ENCODE results near the gene ZFYVE9.

ZFYVE9 gene

DNA sequence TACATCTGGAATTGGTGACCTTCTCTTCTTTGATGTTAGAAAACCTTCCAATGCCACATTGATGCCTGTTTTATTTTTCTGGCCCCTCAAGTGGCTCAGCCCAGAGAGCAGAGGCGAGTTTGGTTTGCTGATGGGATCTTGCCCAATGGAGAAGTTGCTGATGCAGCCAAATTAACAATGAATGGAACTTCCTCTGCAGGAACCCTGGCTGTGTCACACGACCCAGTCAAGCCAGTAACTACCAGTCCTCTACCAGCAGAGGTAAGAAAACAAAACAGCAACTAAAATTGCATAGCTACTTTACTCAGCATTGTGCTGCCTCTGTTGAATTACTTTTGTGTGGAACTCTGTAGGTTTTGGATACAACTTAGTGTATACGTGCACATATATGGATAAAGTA lies 126.5 kb downstream of the ZFYVE9 start:
- ChIA-PET POLR2A (interaction anchor here (0.6 kb wide), 2 partner anchors 11 to 448 kb away, joined by 4 to 8 read pairs; no protein-coding TSS in a partner anchor), CTCF (no interaction called here)
- TF ChIP-seq KLF9 (tag by site-specific recombination; IDR thresholded peaks at IDR 0.05; ENCODE audit: low read depth) (no peak), HOXD13 (CRISPR knock-in tag; IDR thresholded peaks at IDR 0.05; ENCODE audit: borderline replicate concordance) (no peak), OVOL3 (tag by site-specific recombination; IDR thresholded peaks at IDR 0.05) (no peak)

DNA sequence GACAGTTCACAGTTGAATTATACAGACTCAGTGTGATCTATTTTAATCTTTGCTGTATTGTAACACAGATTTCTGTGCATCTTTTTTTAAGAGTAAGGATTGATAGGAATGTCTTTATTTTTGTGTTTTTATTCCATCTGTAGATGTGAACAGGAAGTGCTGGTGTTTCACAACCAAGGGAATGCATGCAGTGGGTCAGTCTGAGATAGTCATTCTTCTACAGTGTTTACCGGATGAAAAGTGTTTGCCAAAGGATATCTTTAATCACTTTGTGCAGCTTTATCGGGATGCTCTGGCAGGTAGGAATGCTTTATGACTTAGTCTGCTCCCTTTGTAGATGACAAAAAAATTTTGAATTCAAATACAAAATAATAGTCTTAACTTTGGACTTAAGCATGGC lies 139.6 kb downstream of the ZFYVE9 start:
- POLR2A ChIA-PET, result no interaction called here
- Histone ChIP-seq H3K9me3 (ENCODE audit: control insufficient read depth, insufficient read depth, low read depth, low read length) (no peaks in the 10 kb centered on the region), H3K4me1 (ENCODE audit: control insufficient read depth, insufficient read depth, low read length) (no peaks in the 10 kb centered on the region), H3K4me3 (ENCODE audit: low read depth, low read length) (no peak overlapping the region), H3K36me3 (ENCODE audit: control insufficient read depth in 2 of 2, insufficient read depth in 1 of 2, low read length in 2 of 2) (peaks cover 3 to 7% of the 10 kb centered on the region in 2 experiments; a peak in 1 of 3 replicates), H3K27ac (ENCODE audit: extremely low read depth, low read depth, low read length) (no peak overlapping the region)
- CTCF ChIA-PET, result interaction anchor here (0.7 to 1.0 kb wide), 2 partner anchors 14 to 30 kb away, joined by 3 read pairs; no protein-coding TSS in a partner anchor
- TF ChIP-seq GLI2 (tag by site-specific recombination; IDR thresholded peaks at IDR 0.05; ENCODE audit: borderline replicate concordance, low read depth) (no peak), ZNF610 (tag by site-specific recombination; IDR thresholded peaks at IDR 0.05; ENCODE audit: borderline replicate concordance) (no peak), ZNF121 (tag by site-specific recombination; IDR thresholded peaks at IDR 0.05) (no peak), ZNF747 (tag by site-specific recombination; IDR thresholded peaks at IDR 0.05) (no peak), TCF7L2 (IDR thresholded peaks at IDR 0.05; ENCODE audit: borderline replicate concordance, low read depth, low read length) (no peak), ZNF707 (tag by site-specific recombination; IDR thresholded peaks at IDR 0.05) (no peak), ZNF24 (tag by site-specific recombination; IDR thresholded peaks at IDR 0.05) (no peak)
- TF ChIP-seq, protein P1, sequence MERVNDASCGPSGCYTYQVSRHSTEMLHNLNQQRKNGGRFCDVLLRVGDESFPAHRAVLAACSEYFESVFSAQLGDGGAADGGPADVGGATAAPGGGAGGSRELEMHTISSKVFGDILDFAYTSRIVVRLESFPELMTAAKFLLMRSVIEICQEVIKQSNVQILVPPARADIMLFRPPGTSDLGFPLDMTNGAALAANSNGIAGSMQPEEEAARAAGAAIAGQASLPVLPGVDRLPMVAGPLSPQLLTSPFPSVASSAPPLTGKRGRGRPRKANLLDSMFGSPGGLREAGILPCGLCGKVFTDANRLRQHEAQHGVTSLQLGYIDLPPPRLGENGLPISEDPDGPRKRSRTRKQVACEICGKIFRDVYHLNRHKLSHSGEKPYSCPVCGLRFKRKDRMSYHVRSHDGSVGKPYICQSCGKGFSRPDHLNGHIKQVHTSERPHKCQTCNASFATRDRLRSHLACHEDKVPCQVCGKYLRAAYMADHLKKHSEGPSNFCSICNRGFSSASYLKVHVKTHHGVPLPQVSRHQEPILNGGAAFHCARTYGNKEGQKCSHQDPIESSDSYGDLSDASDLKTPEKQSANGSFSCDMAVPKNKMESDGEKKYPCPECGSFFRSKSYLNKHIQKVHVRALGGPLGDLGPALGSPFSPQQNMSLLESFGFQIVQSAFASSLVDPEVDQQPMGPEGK (tag by site-specific recombination; IDR thresholded peaks at IDR 0.05), result no peak
- TF ChIP-seq, protein P2, sequence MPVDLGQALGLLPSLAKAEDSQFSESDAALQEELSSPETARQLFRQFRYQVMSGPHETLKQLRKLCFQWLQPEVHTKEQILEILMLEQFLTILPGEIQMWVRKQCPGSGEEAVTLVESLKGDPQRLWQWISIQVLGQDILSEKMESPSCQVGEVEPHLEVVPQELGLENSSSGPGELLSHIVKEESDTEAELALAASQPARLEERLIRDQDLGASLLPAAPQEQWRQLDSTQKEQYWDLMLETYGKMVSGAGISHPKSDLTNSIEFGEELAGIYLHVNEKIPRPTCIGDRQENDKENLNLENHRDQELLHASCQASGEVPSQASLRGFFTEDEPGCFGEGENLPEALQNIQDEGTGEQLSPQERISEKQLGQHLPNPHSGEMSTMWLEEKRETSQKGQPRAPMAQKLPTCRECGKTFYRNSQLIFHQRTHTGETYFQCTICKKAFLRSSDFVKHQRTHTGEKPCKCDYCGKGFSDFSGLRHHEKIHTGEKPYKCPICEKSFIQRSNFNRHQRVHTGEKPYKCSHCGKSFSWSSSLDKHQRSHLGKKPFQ (tag by site-specific recombination; IDR thresholded peaks at IDR 0.05), result no peak

More for the DNA sequence above, 126.5 kb downstream of the ZFYVE9 start:
- peaks cover 3 to 4% of the 10 kb centered on the region in 2 experiments for H3K36me3 ChIP-seq (ENCODE audit: control insufficient read depth in 2 of 2, insufficient read depth in 1 of 2, low read length in 2 of 2)
- H3K4me3 ChIP-seq (ENCODE audit: low read depth, low read length), result no peak overlapping the region
- H3K9me3 ChIP-seq (ENCODE audit: control insufficient read depth, insufficient read depth, low read depth, low read length), result no peaks in the 10 kb centered on the region
- H3K4me1 ChIP-seq (ENCODE audit: control insufficient read depth, insufficient read depth, low read length), result peaks cover 4% of the 10 kb centered on the region; the same call in 1 of the 2 replicates
- no peak overlapping the region for H3K27ac ChIP-seq (ENCODE audit: extremely low read depth, low read depth, low read length)

DNA sequence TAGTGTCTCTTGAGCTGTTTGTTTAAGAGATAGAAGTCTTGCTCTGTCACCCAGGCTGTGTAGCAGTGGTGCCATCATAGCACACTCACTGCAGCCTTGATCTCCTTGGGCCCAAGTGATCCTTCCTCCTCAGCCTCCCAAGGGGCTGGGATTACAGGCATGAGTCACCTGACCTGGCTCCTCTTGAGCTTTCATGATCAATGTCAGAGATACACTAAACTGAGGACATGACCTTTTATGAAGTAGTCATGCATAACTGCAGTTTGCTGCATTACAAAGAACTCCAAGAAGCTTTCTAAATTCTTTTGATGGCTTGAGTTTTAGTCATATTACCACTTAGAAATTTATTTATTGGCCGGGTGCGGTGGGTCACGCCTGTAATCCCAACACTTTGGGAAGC lies 146.4 kb downstream of the ZFYVE9 start:
- H3K4me1 ChIP-seq (ENCODE audit: control insufficient read depth, insufficient read depth, low read length), result no peaks in the 10 kb centered on the region
- POLR2A ChIA-PET, result interaction anchor here (1.1 kb wide), 1 partner anchor 146 kb away, joined by 5 read pairs; no protein-coding TSS in a partner anchor
- CTCF ChIA-PET, result no interaction called here
- no peak overlapping the region for H3K4me3 ChIP-seq (ENCODE audit: low read depth, low read length)
- peaks cover 0 to 3% of the 10 kb centered on the region in 2 experiments; a peak in 1 of 3 replicates for H3K36me3 ChIP-seq (ENCODE audit: control insufficient read depth in 2 of 2, insufficient read depth in 1 of 2, low read length in 2 of 2)
- no peaks in the 10 kb centered on the region for H3K9me3 ChIP-seq (ENCODE audit: control insufficient read depth, insufficient read depth, low read depth, low read length)
- H3K27ac ChIP-seq (ENCODE audit: extremely low read depth, low read depth, low read length), result no peak overlapping the region
- TF ChIP-seq, protein P3, sequence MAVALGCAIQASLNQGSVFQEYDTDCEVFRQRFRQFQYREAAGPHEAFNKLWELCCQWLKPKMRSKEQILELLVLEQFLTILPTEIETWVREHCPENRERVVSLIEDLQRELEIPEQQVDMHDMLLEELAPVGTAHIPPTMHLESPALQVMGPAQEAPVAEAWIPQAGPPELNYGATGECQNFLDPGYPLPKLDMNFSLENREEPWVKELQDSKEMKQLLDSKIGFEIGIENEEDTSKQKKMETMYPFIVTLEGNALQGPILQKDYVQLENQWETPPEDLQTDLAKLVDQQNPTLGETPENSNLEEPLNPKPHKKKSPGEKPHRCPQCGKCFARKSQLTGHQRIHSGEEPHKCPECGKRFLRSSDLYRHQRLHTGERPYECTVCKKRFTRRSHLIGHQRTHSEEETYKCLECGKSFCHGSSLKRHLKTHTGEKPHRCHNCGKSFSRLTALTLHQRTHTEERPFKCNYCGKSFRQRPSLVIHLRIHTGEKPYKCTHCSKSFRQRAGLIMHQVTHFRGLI (tag by site-specific recombination; IDR thresholded peaks at IDR 0.05), result no peak
- TF ChIP-seq SETDB1 (IDR thresholded peaks at IDR 0.05; ENCODE audit: insufficient read length, low read length) (peak; percentile 56), ZNF214 (tag by site-specific recombination; IDR thresholded peaks at IDR 0.05; ENCODE audit: borderline replicate concordance) (no peak)

All from HEK293 (cell line).